Measurements from ENCODE around the gene P3H1.

DNA sequence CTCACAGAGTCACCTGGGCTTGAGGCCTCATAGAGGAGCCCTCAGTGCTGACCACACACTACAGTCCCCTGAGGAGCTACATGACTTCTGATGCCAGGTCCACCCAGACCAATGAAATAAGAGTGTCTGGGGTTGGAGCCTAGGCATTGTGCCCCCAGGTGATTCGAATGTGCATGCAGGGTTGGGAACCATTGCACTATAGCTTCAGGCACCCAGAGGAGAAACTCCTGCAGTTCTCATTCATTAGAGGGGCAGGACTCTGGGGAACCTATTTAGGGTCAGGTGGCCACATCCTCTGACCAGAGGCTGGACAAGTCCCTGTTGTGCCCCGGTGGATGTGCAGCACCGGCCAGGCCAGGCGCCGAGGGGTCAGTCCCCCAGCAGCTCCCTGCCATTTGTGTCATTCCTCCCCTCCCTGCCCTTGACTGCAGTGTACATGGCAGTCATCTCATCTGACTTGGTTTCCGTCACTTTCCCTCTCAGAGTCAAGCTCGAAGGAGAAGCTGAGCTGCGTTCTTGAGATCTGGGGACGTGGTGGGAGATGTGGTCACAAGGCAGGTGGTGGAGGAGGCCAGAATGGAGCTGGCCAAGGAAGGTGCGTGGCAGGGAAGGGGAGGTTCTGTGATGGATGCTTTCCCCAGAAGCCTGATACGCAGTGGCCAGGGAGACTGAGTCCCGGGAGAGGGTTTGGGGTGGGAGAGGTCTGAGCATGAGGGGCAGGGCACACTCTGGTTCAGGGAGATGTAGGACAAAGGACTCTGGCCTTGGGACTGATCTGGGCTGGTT is 33.2 kb downstream of the P3H1 start:
- TF ChIP-seq POLR2A (IDR thresholded peaks at IDR 0.05) (no peak), CTCF (IDR thresholded peaks at IDR 0.05 in 4 of 5, conservative IDR thresholded peaks at IDR 0.05 in 1 of 5) (no peak)

All from gastrocnemius medialis (tissue), 4 donors.